Mucosa of descending colon (tissue), 3 donors: ENCODE results near the gene GART. TPM values are rescaled to one million over a fixed set of nuclear protein-coding genes. Genes with fewer than 3 reads are reported as not detected.

Source experiments
- ATAC-seq: fragments of 200-7000 bp; cut with Tn5 transposase; one replicate; pipeline ENCODE4 v1.9.1; 2020; ENCODE audit warnings: mild to moderate bottlenecking, moderate library complexity
- DNase-seq, 3 donors: peaks; one replicate each; pipeline ENCODE4 v3.0.0-alpha.2; 2020
- H3K36me3 ChIP-seq: fragments of 200-600 bp; one replicate; pipeline ENCODE4 v1.8.0; 2021; ENCODE audit warnings: low read depth, mild to moderate bottlenecking
- H3K4me1 ChIP-seq: fragments of 200-600 bp; one replicate; pipeline ENCODE4 v1.8.0; 2021; ENCODE audit warnings: low read depth, mild to moderate bottlenecking
- H3K4me3 ChIP-seq: fragments of 200-600 bp; one replicate; pipeline ENCODE4 v1.8.0; 2021; ENCODE audit warnings: mild to moderate bottlenecking
- H3K9me3 ChIP-seq: fragments of 200-600 bp; one replicate; pipeline ENCODE4 v1.8.0; 2021; ENCODE audit warnings: mild to moderate bottlenecking
- CTCF ChIP-seq: fragments of 200-600 bp; IDR thresholded peaks from one replicate; pipeline ENCODE4 v1.8.0; 2022; ENCODE audit warnings: antibody characterized with exemption, mild to moderate bottlenecking
- intact Hi-C, 2 donors: fragments of 100-400 bp; cut with DNase I in 1 of 2; cut with micrococcal nuclease in 1 of 2; formaldehyde crosslinking; loops; one replicate each; pipeline versions ENCODE4 v1.11.0 to v1.11.1; 2022; cut with DNase I, micrococcal nuclease
- total RNA-seq, 3 donors: library from RNA; stranded (reverse); fragmentation: NEBNext Ultra II Directional in 2 of 3; extraction: Animal tissue kit (Norgen Biotek cat#: 25700) in 2 of 3; gene quantifications; one replicate each; pipeline versions ENCODE4 v1.2.1 to v1.2.4, GENCODE V29; 2021 to 2023
- donor health status: DM: no; HTN: no; CAD: no; lungs with moderate emphysema.
- donor health status: DM: no; HTN: no; CAD: no.
- donor health status: DM: no; HTN: yes; CAD: no.

Gene GART
- total RNA-seq, 3 donors from 2014 or later = 45.5 to 57.2 (median 55.6) TPM

- Histone ChIP-seq H3K9me3 (no peaks in the 10 kb centered on the region), H3K4me3 (no peak overlapping the region), H3K4me1 (no peaks in the 10 kb centered on the region), H3K36me3 (no peaks in the 10 kb centered on the region)
- intact Hi-C loops = no loop called here
- DNase-seq (no peak), ATAC-seq (no peak)
- TF ChIP-seq CTCF = no peak
These were observed 45.6 kb downstream of the GART start for GRCh38 chr21:33496345-33496744.

DNA sequence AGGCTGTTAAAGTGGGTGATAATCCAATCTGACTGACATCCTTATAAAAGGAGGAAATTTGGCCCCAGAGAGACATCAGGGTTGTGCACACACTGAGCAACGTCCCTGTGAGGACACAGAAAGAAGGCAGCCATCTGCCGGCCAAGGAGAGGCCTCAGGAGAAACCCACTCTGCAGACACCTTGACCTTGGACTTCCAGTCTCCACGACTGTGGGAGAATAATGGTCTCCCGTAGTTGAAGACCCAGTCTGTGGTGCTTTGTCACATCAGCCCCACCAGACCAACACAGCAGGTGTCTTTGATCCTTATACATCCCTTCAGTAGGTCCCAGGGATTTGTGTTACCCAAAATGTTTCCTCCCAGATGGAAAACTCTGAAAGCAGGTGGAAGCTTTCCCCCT lies 46.2 kb downstream of the GART start:
- Histone ChIP-seq H3K9me3 (no peaks in the 10 kb centered on the region), H3K36me3 (no peaks in the 10 kb centered on the region), H3K4me1 (no peaks in the 10 kb centered on the region), H3K4me3 (no peak overlapping the region)
- intact Hi-C loops = no loop called here
- DNase-seq (no peak), ATAC-seq (no peak)
- no peak for TF ChIP-seq CTCF

DNA sequence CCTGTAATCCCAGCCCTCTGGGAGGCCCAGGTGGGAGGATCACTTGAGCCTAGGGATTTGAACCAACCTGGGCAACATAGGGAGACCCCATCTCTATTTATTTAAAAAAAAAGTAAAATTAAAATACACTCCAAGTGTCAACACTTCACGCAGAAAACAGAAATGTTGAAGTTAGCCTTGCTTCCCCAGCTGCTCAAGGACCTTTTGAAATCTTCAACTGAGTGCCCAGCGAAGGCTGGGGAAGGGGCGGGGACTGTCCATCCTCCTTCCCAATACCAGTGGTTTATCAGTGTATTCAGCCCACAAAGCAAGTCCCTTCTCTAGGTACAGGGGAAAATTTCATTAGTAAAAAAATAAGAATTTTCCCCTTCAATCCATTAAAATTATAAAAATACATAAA lies 48.2 kb downstream of the GART start:
- no peak for ATAC-seq
- Histone ChIP-seq H3K36me3 (no peaks in the 10 kb centered on the region), H3K9me3 (no peaks in the 10 kb centered on the region), H3K4me3 (no peak overlapping the region), H3K4me1 (no peaks in the 10 kb centered on the region)
- no peak for DNase-seq
- TF ChIP-seq CTCF = no peak
- intact Hi-C loops = no loop called here

DNA sequence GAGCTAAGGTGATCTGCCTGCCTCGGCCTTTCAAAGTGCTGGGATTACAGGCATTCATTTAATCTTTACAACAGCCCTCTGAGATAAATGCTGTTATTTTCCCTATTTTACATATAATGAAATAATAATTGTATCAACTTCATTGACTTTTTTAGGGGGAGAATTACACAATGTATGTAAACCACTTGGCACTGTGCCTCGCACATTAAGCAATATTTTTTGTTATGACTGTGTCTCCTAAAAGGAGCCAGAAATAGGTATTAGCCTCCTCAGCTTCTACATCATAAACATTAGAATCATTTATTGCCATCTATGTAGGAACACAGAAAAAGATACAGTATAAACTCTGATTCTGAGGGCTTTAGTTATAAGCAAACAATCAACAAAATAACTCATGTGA lies 49.3 kb downstream of the GART start:
- ATAC-seq = no peak
- no peaks in the 10 kb centered on the region for H3K4me1 ChIP-seq
- no peak for DNase-seq
- no peak overlapping the region for H3K4me3 ChIP-seq
- H3K9me3 ChIP-seq = no peaks in the 10 kb centered on the region
- no peaks in the 10 kb centered on the region for H3K36me3 ChIP-seq
- TF ChIP-seq CTCF = no peak
- intact Hi-C loops = no loop called here

DNA sequence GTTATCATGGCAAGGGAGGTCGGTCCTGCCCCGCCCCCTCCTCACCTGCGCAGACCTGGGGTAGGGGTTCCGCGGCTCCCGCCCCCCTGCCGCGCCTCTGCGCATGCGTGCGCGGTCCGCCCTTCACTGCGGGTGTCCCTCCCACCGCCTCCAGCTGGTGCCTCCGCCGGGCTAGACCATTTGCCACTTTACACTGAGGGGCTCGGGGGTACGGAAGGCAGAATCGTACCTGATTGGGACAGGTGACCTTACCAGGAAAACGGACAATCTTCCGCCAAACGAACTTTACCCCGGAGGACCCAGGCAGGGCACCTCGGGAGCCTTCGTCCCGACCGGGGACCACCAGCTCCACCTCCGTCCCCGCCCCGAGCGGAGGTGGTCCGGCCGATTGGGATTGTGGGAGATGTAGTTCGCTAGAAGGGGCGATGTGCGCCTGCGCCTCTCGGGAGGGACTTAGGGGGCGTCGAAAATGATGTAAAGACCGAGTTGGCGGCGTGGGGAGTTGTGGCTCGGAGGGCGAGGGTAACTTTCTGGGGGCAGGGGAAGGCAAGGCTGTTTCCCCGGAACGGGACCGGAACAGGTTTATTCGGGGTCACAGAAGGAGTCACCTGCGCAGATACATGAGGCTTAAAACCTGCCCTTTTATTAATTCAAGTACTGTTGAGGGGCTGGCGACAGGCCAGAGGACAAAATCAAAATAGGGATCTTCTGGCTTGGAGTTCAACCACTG lies 50.4 kb downstream of the GART start, which contains the start of gene DNAJC28:
Gene DNAJC28 (minus strand): TSS at position 344 of the 730 bp plus-strand sequence. CDS start 2,323 bp downstream, outside the sequence.
- DNase-seq (peak; percentile 94 to 96 (median 94)), ATAC-seq (peak; percentile 99)
- Histone ChIP-seq H3K9me3 (no peaks in the 10 kb centered on the region), H3K4me1 (no peaks in the 10 kb centered on the region), H3K36me3 (no peaks in the 10 kb centered on the region), H3K4me3 (peak within 1 kb of the TSS; percentile 39)
- intact Hi-C loops = no loop called here
- no peak for TF ChIP-seq CTCF
